Measurements from ENCODE around the gene DCHS1. TPM values are rescaled to one million over a fixed set of nuclear protein-coding genes. Genes with fewer than 3 reads are reported as not detected.

DCHS1 gene
- total and polyA plus RNA-seq, 2 of the 13 experiments (the other 11 are each of a cell fraction or from before 2014, with no cell fraction given): under 0.01 to 0.03 TPM

DNA sequence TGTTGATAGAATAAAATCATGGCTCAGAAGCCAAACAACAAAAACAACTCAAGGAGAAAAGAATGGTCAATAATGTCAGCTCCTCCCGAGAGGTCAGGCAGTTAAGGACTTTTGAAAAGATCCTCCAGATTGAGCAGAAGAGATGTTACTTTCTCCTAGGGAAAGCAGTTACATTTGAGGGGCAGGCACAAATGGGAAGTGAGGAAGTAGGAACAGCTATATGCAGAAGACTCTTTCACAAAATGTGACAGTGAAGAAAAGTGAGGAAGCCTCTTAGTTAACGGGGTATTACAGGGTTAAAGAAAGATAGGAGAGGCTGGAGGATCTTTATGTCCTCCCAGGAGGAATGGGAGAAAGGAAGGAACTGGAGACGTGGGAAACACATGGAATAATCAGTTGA lies 3.4 kb downstream of the DCHS1 start:
- no peak overlapping the region for H2AFZ ChIP-seq (ENCODE audit: low read length)
- no peaks in the 10 kb centered on the region for H3K79me2 ChIP-seq (ENCODE audit: insufficient read depth, low read length)
- ChIA-PET CTCF (ENCODE audit: low intra/inter-chr PET ratio, low total read pairs) (no interaction called here), POLR2A (no interaction called here)
- no peaks in the 10 kb centered on the region; the same call in 1 of the 2 replicates for H4K20me1 ChIP-seq (ENCODE audit: insufficient read depth, low read length)
- H3K9ac ChIP-seq (ENCODE audit: insufficient read depth, low read depth, low read length): no peak overlapping the region
- no peak overlapping the region for H3K4me3 ChIP-seq (replicated peaks in 1 of 3; ENCODE audit: insufficient read depth in 1 of 3, low read depth in 2 of 3, low read length in 3 of 3)
- no peak overlapping the region for H3K4me2 ChIP-seq (ENCODE audit: low read depth, low read length)
- H3K4me1 ChIP-seq (ENCODE audit: insufficient read depth, low read length): peaks cover 12% of the 10 kb centered on the region
- DNase-seq (ENCODE audit: low spot score) (no peak), ATAC-seq (no peak), FAIRE-seq (no peak)
- intact Hi-C loops (cut with micrococcal nuclease; ENCODE audit: unreplicated experiment): no loop called here
- BruUV-seq (replicated peaks): no TSS peak
- no peaks in the 10 kb centered on the region for H3K9me3 ChIP-seq (ENCODE audit: low read length)
- 2% methylated on average over 3 of the region's 3 CpGs for WGBS (ENCODE audit: low lambda C conversion rate)
- TF ChIP-seq DMAP1 (CRISPR knock-in tag; IDR thresholded peaks at IDR 0.05) (no peak), CBX5 (CRISPR knock-in tag; IDR thresholded peaks at IDR 0.05; ENCODE audit: borderline replicate concordance) (no peak), ZNF703 (CRISPR knock-in tag; IDR thresholded peaks at IDR 0.05; ENCODE audit: borderline replicate concordance) (no peak), ZNF569 (CRISPR knock-in tag; IDR thresholded peaks at IDR 0.05; ENCODE audit: borderline replicate concordance) (no peak), NONO (IDR thresholded peaks at IDR 0.05) (no peak), NONO (CRISPR knock-in tag; conservative IDR thresholded peaks at IDR 0.05) (no peak), ZNF20 (CRISPR knock-in tag; IDR thresholded peaks at IDR 0.05) (no peak), ZNF234 (CRISPR knock-in tag; conservative IDR thresholded peaks at IDR 0.05) (no peak), SATB2 (CRISPR knock-in tag; IDR thresholded peaks at IDR 0.05) (no peak)
- TF ChIP-seq, protein P1, sequence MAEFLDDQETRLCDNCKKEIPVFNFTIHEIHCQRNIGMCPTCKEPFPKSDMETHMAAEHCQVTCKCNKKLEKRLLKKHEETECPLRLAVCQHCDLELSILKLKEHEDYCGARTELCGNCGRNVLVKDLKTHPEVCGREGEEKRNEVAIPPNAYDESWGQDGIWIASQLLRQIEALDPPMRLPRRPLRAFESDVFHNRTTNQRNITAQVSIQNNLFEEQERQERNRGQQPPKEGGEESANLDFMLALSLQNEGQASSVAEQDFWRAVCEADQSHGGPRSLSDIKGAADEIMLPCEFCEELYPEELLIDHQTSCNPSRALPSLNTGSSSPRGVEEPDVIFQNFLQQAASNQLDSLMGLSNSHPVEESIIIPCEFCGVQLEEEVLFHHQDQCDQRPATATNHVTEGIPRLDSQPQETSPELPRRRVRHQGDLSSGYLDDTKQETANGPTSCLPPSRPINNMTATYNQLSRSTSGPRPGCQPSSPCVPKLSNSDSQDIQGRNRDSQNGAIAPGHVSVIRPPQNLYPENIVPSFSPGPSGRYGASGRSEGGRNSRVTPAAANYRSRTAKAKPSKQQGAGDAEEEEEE (CRISPR knock-in tag; IDR thresholded peaks at IDR 0.05; ENCODE audit: borderline replicate concordance): no peak
- TF ChIP-seq, protein P2, sequence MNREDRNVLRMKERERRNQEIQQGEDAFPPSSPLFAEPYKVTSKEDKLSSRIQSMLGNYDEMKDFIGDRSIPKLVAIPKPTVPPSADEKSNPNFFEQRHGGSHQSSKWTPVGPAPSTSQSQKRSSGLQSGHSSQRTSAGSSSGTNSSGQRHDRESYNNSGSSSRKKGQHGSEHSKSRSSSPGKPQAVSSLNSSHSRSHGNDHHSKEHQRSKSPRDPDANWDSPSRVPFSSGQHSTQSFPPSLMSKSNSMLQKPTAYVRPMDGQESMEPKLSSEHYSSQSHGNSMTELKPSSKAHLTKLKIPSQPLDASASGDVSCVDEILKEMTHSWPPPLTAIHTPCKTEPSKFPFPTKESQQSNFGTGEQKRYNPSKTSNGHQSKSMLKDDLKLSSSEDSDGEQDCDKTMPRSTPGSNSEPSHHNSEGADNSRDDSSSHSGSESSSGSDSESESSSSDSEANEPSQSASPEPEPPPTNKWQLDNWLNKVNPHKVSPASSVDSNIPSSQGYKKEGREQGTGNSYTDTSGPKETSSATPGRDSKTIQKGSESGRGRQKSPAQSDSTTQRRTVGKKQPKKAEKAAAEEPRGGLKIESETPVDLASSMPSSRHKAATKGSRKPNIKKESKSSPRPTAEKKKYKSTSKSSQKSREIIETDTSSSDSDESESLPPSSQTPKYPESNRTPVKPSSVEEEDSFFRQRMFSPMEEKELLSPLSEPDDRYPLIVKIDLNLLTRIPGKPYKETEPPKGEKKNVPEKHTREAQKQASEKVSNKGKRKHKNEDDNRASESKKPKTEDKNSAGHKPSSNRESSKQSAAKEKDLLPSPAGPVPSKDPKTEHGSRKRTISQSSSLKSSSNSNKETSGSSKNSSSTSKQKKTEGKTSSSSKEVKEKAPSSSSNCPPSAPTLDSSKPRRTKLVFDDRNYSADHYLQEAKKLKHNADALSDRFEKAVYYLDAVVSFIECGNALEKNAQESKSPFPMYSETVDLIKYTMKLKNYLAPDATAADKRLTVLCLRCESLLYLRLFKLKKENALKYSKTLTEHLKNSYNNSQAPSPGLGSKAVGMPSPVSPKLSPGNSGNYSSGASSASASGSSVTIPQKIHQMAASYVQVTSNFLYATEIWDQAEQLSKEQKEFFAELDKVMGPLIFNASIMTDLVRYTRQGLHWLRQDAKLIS (CRISPR knock-in tag; IDR thresholded peaks at IDR 0.05): no peak
- peaks cover 15 to 94% of the 10 kb centered on the region in 2 experiments for H3K27me3 ChIP-seq (ENCODE audit: control insufficient read depth in 1 of 2, insufficient read depth in 2 of 2, low read length in 2 of 2)
- no peak overlapping the region for H3K27ac ChIP-seq (ENCODE audit: extremely low read length, insufficient read depth, low read length)
- in situ Hi-C loops (cut with HindIII; ENCODE audit: extremely low pct_ligation_motif_present, low pct_unique_long_range_greater_than_20kb): no loop called here
- H3K36me3 ChIP-seq (replicated peaks in 1 of 2; ENCODE audit: control insufficient read depth in 1 of 2, insufficient read depth in 2 of 2, low read length in 2 of 2): no peaks in the 10 kb centered on the region
